Activated T-cell treated with anti-CD3 and anti-CD28 coated beads for 4 hours (primary cell): Measurements from ENCODE around the gene ANKRD44.

Experiments used
- DNase-seq: peaks from one replicate; pipeline ENCODE4 v3.0.0-alpha.2; 2020

The ANKRD44 gene

DNA sequence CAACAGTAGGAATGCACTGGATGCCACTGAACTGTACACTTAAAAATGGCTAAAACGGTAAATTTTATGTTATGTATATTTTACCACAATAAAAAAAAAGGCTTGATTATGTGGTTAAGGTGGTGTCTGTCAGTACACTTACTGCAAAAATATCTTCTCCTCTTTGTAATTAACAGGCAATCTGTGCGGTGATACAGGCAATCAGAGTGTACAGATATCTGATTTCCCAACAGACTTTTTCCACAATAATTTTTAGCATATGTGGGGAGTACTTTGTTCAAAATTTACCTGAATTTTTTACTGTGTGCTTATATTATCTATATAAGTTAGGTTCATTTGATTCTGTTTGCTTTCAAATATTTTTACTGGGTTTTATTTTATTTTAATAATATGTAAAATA is 209.1 kb downstream of the ANKRD44 start:
- no peak for DNase-seq

- no peak for DNase-seq
These were observed 212.8 kb downstream of the ANKRD44 start for GRCh38 chr2:197097578-197098366.

GRCh38 chr2:197096649-197097048 is 213.9 kb downstream of the ANKRD44 start:
- DNase-seq, result no peak

- DNase-seq, result no peak
These were observed 218.1 kb downstream of the ANKRD44 start for GRCh38 chr2:197092431-197092830.

DNA sequence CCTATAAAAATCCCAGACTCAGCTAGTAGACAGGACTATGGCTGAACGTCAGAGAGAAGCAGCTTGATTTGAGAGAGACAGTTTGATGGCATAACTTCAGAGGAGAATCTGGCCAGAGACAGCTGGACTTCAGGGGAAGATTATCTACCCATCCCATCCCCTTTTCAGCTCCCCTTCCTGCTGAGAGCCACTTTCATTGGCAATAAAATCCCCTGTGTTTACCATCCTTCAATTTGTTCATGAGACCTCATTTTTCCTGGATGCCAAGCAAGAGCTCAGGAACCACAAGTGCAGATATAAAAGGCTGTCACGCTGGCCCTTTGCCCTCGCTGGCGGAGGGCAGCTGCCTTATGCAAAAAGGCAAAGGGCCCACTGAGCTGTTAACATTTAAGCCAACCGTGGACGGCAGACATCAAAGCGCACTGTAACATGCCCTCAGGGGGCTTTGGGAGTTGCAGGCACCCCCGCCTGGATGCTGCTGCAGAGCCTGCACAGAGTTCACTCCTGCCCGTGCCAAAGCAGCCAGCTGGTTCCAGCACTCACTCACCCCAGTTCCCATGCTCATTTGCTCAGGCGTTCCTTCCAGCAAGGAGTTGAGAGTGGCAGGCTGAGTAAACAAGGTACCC is 219.7 kb downstream of the ANKRD44 start:
- DNase-seq, result no peak

DNA sequence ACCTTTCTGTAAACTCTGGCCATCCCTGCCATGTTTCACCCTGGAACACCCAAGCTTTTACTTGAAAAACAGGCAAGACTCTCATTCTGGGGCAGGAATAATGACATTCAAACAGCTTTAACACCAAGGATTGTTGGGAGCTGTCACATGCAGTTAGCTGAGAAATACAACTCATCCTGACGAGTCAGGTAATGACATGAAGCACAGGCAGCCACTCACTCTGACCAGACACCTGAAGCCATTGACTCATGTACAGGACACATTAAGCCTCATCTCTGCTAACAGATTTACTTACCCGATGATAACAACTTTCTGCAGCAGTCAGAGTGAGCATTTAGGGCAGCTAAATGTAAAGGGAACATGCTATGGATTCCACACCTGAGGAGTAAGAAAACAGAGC is 220.9 kb downstream of the ANKRD44 start:
- no peak for DNase-seq

GRCh38 chr2:197088694-197089093 is 221.9 kb downstream of the ANKRD44 start:
- no peak for DNase-seq

GRCh38 chr2:197086500-197086899 is 224.1 kb downstream of the ANKRD44 start:
- DNase-seq, result no peak

GRCh38 chr2:197085665-197086064 is 224.9 kb downstream of the ANKRD44 start:
- no peak for DNase-seq

DNA sequence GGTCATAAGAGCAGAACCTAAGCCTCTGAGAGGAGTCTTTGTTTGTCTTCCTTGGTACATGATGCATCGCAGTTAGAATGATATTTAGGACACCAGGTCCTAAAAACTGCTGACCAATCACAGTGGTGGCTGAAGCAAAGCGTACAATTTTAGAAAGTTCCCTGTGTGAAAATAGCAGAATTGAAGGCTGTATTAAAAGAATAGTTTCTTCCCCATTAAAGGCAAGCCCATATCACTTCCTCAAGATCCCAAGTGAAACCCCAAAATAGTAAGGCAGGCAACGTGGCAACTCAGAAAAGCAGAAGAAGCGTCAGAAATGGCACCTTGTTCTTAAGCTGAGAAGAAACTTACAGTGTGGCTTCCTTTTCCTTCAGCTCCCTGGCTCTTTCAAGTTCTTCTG is 229.3 kb downstream of the ANKRD44 start:
- DNase-seq, result no peak

DNA sequence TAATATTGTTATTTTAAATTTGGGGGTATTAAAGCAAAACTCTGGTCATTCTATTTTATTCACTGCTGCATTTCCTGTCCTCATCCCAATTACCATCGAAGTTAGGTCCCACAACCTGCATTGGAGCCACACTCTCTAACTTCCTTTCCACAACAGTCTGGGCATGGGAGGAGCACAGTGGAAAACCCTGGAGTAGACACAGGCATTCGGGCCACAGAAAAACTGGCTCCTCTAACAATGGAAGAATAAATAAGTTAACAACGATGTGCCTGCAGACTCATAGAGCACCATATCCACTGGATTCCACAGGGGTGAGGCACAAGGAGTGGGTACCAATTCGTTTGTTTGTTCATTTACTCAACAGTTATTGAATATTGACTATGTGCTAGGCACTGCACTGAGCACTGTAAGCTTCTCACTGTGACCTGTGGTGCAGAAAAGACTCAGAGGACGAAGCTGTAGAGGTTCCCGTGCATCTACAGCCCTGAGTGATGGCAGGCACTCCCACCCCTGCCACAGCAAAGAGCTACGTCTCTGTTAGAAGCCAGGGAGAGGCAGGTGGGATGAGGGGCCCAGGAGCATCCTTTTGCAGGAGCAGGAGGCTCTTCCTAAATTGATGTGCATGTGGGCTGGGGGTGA is 229.9 kb downstream of the ANKRD44 start:
- no peak for DNase-seq

DNA sequence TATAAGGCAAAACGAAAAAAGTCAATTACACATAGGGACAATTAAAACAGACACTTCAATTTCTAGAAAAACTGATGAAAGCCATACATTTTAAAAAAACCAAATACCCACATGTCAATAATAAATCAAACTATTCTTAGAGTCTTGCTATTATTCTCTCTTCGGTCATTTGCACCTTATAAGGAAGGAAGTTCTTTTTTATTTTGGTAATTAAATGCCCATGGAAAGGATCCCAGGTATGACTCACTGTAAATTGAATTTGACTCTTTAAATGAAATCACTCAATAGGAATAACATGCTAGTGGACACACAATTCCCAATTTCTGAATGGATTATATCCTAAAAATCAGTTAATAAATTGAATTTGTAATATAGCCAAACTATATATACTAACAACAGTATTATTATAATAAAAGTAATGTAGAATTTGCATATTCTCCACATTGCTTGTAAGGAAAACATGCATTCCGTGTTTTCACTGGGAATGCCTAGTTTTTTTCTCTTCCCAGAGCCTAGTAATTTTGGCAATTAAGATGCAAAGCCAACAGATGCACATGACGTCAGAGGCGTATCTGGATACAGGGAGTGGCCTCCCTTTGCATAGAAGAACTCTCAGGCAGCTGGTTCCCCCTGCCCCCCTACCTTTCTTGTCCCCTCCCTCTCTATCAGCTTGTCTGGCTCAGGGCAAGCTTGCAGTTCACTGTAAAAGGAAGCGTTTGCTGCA is 230.6 kb downstream of the ANKRD44 start:
- no peak for DNase-seq

DNA sequence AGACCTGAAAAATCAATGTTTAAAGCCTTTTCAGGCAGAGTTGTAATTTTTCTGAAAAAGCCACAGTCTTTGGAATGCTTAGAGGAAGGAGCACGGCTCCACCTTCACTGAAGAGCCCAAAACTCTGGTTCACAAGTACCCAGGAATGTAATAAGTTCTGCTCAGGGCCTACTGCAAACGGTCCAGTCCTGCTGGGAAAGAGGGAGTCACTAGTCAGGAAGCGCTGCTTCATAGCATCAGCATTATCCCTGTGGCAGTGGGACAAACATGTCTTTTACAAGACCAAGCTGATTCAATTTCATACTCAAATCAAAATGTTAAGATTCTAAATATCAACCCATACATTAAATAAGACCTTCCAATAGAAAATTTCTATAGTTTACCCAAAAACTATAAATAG is 231.2 kb downstream of the ANKRD44 start:
- no peak for DNase-seq

- DNase-seq, result no peak
These were observed 232.0 kb downstream of the ANKRD44 start for GRCh38 chr2:197078535-197078934.

DNA sequence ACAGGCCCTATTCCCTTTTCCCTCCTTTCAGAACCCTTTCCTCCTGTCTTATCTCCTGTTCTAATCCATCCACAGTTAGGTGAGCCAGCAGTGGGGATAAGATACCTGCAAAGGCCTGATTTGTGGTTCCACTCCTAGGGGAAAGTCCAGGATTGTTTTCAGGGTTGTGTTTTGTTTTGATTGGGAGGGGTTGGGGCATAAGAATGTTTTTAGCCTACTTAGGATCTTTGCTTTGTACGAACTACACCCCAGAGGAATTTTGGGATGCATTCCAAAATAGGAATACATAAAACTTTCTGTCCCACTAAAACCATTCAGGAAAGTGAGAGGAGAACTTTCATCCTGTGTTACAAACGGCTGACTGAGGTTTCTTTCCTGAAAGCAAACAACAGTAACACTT is 233.2 kb downstream of the ANKRD44 start:
- DNase-seq, result no peak

DNA sequence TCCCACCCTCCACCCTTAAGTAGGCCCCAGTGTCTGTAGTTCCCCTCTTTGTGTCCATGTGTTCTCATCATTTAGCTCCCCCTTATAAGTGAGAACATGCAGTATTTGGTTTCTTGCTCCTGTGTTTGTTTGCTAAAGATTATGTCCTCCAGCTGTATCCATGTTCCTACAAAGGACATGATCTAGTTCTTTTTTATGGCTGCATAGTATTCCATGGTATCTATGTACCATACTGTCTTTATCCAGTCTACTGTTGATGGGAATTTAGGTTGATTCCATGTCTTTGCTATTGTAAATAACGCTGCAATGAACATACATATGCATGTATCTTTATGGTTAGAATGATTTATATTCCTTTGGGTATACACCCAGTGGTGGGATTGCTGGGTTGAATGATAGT is 233.9 kb downstream of the ANKRD44 start:
- no peak for DNase-seq

DNA sequence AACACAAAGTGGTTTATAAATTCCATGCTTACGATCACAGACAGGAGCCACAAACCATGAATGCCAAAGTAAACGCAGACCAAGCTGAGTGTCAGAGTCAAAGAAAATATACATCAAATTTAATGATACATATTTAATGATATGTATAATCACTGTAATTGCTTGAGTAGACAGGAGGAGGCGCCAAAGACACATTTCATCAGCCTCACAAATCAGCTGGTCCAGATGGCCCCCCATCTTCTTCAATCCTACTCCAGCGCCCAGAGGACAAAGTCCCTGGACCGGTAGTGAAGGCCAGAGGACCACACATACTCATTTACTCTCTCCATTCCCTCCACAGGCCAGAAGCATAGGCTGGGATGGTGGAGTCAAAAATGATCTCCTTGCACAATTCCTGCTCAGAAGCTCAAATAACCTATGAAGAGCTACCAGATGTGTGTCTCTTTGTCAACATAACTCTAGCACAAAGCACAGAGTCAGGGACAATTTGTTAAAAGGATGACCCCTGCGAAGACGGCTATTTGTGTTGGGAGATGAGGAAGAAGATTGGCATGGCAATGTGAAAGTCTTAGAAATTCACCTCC is 234.7 kb downstream of the ANKRD44 start:
- DNase-seq, result no peak

GRCh38 chr2:197075281-197075680 is 235.3 kb downstream of the ANKRD44 start:
- DNase-seq, result no peak

DNA sequence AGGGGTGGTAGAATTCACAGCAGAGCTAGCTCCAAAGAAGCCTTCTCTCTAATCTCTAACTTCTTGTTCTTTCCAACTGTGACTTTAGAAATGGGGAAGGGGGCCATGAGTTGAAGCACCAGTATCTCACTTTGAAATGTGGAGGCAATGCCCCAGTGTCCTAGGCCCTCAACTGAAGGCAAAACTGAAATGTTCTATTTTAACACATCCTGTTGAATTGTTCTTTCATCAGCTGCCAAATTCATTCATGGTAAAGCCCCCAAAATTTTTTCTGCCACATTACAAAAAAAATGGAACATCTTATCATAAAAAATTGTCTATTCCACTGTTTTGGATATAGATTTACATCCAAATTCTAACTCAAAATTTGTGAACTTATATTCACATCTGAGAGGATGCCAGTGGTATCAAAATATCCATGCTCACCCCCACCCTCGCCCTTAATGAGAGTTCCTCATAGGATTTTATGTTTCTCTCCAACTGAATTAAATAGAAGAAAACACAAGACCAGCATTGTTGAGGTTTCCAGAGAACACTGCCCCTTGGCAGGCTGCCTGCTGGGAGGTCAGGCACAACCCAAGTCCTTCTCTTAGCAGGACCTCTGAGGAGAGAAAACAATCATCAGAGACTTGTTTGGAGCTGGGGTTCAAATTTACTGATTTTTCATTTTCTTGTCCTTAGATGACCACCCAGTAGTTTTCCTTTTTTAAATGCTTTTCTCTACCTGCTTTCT is 236.7 kb downstream of the ANKRD44 start:
- DNase-seq, result no peak

DNA sequence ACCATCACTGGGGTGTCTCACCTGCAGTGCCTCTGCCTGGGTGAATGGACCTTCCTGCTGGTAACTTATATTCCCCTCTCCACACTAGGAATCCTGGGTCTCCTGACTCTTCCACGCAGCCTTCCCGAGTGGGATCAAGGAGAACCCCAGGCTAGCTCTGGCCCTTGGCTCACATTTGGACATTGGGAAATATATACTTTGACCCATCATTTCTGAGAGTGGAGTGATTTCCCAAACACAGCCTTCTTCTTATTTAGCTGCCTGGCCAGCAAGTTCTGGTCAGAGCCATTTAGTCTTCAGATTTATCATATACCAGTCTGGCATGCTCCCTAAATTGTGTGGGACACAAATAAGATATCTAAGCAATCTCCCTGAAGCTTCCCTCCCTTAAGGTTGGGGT is 237.3 kb downstream of the ANKRD44 start:
- no peak for DNase-seq

DNA sequence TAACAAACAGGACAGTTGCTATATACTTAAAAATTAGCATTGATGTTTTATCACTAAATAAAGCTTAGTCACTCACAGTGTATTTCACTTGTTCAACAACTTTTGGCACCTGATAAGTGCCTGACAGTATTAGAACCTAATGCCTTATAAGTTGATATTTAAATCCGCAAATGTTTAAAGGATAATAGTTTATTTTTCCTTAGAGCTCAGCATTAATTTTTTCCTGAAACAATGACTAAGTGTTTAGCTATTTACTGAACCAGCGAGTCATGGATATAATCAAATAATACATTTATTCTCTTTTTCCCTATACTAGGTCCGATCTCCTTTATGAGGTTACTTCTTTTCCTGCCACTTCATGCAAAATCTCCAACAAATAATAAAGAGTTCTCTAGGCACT is 238.0 kb downstream of the ANKRD44 start:
- DNase-seq, result no peak

DNA sequence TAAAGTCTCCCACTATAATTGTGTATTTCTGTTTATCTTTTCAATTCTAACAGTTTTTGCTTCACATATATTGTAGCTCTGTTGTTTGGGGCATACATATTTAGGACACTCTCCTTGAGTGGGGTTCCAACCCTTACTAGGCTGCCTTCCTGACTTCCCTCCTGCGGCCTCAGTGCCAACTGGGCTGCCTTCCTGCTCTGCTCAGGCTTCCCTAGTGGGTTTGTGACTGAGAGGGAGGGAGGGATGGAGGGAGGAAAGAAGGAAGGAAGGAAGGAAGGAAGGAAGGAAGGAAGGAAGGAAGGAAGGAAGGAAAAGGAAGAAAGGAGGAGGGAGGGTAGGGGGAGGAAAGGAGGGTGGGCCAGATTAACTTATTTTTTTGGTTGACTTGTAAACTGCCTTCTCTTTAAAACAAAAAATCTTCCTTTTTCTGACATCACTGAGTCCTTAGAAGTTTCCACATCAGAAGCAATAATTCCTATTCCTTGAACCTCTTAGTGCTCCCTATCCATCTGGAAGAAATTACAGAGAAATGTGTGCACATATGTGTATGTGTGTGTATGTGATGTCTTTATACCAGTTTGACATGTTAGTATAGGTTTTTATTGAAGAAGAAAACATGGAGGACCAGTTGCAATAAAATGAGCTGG is 238.7 kb downstream of the ANKRD44 start:
- no peak for DNase-seq
